ENCODE data around the gene CA5A. TPM values are rescaled to one million over a fixed set of nuclear protein-coding genes. Genes with fewer than 3 reads are reported as not detected.
A peak's percentile ranks its signal among the peaks of the same experiment; 100 is the strongest.

Gene CA5A
- total and polyA plus RNA-seq, 7 donors: not detected

DNA sequence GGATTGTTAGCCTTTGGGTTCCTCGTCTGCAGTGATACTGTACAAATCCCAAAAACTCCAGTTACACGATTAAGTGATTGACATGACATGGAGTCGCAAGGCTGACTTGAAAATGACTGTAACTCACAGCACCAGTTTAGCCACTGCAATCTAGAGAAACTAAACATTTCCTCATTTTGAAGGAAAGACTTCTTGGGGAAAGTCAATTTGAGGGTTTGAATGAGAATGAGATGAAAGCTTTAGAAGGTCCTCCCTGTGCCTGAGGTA is 19.7 kb upstream of the CA5A start:
- Histone ChIP-seq H3K27ac (peak overlapping the region in 3 of 4 donors; percentile 15 to 94 (median 31)), H3K36me3 (peaks cover 0 to 7% (median 0%) of the 10 kb centered on the region in 4 donors), H3K4me3 (peak overlapping the region in 1 of 4 donors; percentile 9), H3K27me3 (no peaks in the 10 kb centered on the region), H3K9me3 (no peaks in the 10 kb centered on the region), H3K4me1 (peaks cover 0 to 53% (median 28%) of the 10 kb centered on the region in 4 donors)
- WGBS, 2 donors: 44 to 80% methylated on average over 3 of the region's 3 CpGs
- intact Hi-C loops (cut with DNase I): loop anchor here (10.0 kb wide), 2 partner anchors 499 to 1259 kb away; partner anchors contain the start of genes ZFPM1 and ZNF778
- no peak for DNase-seq
- TF ChIP-seq, protein P1, sequence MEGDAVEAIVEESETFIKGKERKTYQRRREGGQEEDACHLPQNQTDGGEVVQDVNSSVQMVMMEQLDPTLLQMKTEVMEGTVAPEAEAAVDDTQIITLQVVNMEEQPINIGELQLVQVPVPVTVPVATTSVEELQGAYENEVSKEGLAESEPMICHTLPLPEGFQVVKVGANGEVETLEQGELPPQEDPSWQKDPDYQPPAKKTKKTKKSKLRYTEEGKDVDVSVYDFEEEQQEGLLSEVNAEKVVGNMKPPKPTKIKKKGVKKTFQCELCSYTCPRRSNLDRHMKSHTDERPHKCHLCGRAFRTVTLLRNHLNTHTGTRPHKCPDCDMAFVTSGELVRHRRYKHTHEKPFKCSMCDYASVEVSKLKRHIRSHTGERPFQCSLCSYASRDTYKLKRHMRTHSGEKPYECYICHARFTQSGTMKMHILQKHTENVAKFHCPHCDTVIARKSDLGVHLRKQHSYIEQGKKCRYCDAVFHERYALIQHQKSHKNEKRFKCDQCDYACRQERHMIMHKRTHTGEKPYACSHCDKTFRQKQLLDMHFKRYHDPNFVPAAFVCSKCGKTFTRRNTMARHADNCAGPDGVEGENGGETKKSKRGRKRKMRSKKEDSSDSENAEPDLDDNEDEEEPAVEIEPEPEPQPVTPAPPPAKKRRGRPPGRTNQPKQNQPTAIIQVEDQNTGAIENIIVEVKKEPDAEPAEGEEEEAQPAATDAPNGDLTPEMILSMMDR (IDR thresholded peaks at IDR 0.05): no peak
- TF ChIP-seq EP300 (IDR thresholded peaks at IDR 0.05) (no peak), POLR2AphosphoS5 (IDR thresholded peaks at IDR 0.05) (no peak), POLR2A (IDR thresholded peaks at IDR 0.05) (no peak)

DNA sequence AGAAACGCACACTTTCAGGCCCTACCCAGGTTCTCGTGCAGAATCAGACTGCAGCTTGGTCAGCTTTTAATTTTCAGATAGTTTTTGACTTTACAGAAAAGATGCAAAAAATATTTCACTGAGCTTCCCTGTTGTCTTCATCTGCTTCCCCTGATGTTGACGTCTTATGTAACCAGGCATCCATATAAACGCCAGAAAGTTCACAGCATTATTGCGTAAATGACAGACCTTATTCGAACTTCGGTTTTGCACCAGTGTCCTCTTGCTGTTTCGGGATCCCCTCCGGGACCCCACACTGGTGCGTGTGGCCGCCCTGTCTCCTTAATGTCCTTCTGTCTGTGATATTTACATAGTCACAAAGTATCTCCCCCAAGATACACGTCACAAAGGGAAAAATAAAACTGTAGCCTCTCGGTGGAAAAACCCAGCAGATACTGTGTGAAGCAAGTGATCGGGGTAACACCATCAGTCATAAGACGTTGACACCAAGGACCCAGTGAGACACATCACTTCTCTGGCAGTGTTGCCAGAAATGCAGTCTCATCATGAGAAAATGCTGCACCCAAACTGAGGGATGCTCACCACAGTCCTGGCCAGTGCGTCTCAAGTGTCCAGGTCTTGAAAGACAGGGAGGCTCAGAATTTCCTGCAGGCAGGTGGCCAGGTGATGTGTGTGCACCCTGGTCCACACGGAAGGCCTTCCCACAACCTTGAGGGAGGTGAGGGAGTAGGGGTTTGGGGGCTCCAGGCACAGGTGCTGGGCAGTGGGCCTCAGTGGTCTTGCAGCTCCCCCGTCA is 19.2 kb upstream of the CA5A start:
- Histone ChIP-seq H3K36me3 (peaks cover 0 to 7% (median 0%) of the 10 kb centered on the region in 4 donors), H3K27me3 (no peaks in the 10 kb centered on the region), H3K4me1 (peaks cover 0 to 54% (median 28%) of the 10 kb centered on the region in 4 donors), H3K4me3 (no peak overlapping the region), H3K9me3 (no peaks in the 10 kb centered on the region), H3K27ac (peak overlapping the region; percentile 31 to 99 (median 69))
- intact Hi-C loops (cut with DNase I): loop anchor here (10.0 kb wide), 2 partner anchors 499 to 1259 kb away; partner anchors contain the start of genes ZFPM1 and ZNF778
- TF ChIP-seq, protein P1 (IDR thresholded peaks at IDR 0.05): no peak
- WGBS, 2 donors: 85 to 87% methylated on average over 18 of the region's 18 CpGs
- no peak for DNase-seq

DNA sequence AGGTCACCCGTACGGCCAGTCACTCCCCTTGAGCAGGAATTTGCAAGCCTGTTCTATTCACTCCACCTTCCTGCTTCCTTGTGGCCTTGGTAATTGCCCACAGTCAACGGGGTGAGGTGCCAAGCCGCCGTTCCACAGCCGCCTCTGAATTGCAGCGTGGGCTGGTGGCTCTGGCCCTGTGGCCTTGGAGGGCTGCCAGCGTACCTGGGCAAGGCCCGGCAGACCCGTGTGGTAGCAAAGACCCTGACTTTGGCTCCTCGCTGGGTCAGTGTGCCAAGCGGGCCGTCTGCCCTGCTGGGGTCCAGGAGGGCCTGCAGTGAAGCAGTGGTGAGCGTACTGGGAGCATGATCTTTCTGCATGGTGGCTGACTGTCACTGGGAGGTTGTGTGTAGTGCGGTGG is 18.5 kb upstream of the CA5A start:
- H3K9me3 ChIP-seq: no peaks in the 10 kb centered on the region
- no peak overlapping the region for H3K4me3 ChIP-seq
- peaks cover 0 to 57% (median 30%) of the 10 kb centered on the region in 4 donors for H3K4me1 ChIP-seq
- H3K36me3 ChIP-seq: peaks cover 0 to 7% (median 0%) of the 10 kb centered on the region in 4 donors
- 46 to 69% methylated on average over 15 of the region's 15 CpGs for WGBS, 2 donors
- no peaks in the 10 kb centered on the region for H3K27me3 ChIP-seq
- TF ChIP-seq POLR2A (IDR thresholded peaks at IDR 0.05) (no peak), POLR2AphosphoS5 (IDR thresholded peaks at IDR 0.05) (no peak), EP300 (IDR thresholded peaks at IDR 0.05) (no peak)
- TF ChIP-seq, protein P1 (IDR thresholded peaks at IDR 0.05): no peak
- DNase-seq: no peak
- intact Hi-C loops (cut with DNase I): loop anchor here (10.0 kb wide), 2 partner anchors 500 to 1260 kb away; partner anchors contain the start of genes ZFPM1 and ZNF778
- H3K27ac ChIP-seq: peak overlapping the region; percentile 44 to 99 (median 74)

DNA sequence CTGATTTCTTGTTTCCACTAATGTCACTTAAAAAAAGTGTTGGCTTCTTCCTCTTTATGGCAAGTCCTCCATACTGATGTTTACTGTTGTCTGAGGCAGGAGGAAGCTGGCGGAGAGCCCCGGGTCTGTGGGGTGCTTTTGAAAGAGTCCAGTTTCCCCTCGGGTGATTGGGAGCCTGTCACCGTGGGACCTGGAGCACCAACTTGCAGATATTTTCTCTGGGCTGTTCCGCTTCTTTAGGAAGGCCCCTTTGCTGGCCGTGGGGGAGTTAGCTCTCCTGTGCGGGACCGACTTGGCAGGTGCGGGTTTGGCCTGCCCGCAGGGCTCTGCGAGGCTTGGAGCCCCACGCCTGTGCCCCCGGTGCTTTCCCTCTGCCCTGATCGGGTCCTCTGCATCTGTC is 18.0 kb upstream of the CA5A start:
- no peak for TF ChIP-seq POLR2A (IDR thresholded peaks at IDR 0.05)
- TF ChIP-seq, protein P1 (IDR thresholded peaks at IDR 0.05): no peak
- no peak for TF ChIP-seq EP300 (IDR thresholded peaks at IDR 0.05)
- no peak for TF ChIP-seq POLR2AphosphoS5 (IDR thresholded peaks at IDR 0.05)
- no peak for DNase-seq
- Histone ChIP-seq H3K27me3 (no peaks in the 10 kb centered on the region), H3K4me3 (no peak overlapping the region), H3K27ac (peak overlapping the region; percentile 44 to 99 (median 74)), H3K9me3 (no peaks in the 10 kb centered on the region), H3K4me1 (peaks cover 0 to 57% (median 30%) of the 10 kb centered on the region in 4 donors), H3K36me3 (peaks cover 0 to 7% (median 0%) of the 10 kb centered on the region in 4 donors)
- intact Hi-C loops (cut with DNase I): loop anchor here (10.0 kb wide), 2 partner anchors 500 to 1260 kb away; partner anchors contain the start of genes ZFPM1 and ZNF778
- 70 to 71% methylated on average over 14 of the region's 14 CpGs for WGBS, 2 donors

Data from sigmoid colon (tissue), 7 donors.